Activated gamma-delta T cell treated with Interleukin-2 at 50 U/mL for 16 hours (primary cell): ENCODE results near the gene SLC17A5.
"Not testable (repeated sequence)": the region's sequence is repeated elsewhere in the genome, so short reads cannot be mapped to it uniquely, and the experiment has no call there.

ENCODE experiments used
- DNase-seq: peaks from one replicate; pipeline ENCODE4 v3.0.0-alpha.2; 2020

Gene SLC17A5

DNA sequence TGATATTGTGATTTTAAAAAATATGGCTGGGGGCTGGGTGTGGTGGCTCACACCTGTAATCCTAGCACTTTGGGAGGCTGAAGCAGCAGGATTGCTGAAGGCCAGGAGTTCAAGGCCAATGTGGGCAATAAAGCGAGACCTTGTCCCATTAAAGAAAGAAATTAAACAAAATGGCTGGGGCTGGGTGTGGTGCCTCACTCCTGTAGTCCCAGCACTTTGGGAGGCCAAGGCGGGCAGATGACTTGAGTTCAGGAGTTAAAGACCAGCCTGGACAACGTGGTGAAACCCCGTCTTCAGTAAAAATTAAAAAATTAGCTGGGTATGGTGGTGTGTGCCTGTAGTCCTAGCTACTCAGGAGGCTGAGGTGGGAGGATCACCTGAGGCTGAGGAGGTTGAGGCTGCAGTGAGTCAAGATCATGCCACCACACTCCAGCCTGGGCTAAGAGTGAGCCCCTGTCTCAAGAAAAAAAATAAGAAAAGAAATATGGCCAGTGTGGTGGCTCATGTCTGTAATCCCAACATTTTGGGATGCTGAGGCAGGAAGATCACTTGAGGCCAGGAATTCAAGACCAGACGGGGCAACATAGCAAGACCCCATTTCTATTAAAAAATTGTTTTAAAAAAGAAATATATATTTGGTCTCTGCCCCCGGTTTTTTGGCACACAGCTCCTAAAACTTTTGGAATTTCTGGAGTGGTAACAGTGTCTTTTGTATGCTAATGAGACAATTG is 39.8 kb downstream of the SLC17A5 start:
- no peak for DNase-seq

DNA sequence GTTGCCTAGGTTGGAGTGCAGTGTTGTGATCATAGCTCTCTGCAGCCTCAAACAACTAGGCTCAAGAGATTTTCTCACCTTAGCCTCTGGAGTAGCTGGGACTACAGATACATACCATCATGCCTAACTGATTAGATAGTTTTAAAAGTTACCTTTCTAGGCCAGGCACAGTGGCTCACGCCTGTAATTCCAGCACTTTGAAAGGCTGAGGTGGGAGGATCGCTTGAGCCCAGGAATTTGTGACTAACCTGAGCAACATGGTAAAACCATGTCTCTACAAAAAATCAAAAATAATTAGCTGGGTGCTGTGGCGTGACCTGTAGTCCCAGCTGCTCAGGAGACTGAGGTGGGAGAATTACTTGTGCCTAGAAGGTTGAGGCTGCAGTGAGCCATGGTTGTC is 41.2 kb downstream of the SLC17A5 start:
- DNase-seq = no peak

DNA sequence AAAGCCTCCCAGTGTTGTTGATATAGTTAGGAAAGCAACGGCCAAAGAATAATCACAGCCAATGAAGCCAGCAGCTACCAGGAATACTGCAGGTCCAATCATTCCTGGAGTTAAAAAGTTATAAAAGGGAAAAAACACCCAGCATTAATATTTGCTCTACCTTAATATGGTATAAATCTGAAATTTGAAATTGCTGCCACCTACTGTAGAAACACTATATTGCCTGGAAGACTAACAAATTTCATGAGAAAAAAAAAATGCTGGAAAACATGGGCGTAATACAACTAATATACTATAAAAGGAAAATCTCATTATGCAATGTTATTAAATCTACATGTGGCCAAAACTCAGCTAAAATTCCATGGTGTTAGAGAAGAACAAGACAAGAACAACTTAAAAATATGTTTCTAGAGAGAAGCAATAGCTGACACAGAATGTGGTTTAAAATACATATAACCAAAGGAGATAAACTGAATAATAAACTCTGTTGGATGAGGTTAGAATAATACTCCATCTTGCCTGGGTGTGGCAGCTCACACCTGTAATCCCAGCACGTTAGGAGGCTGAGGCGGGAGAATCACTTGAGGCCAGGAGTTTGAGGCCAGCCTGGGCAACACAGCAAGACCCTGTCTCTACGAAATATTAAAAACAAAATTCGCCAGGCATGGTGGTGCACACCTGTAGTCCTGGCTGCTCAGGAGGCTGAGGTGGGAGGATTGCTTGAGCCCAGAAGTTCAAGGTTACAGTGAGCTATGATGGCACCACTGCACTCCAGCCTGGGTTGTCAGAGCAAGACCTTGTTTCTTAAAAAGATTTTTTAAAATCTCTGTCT is 43.1 kb downstream of the SLC17A5 start:
- no peak for DNase-seq

DNA sequence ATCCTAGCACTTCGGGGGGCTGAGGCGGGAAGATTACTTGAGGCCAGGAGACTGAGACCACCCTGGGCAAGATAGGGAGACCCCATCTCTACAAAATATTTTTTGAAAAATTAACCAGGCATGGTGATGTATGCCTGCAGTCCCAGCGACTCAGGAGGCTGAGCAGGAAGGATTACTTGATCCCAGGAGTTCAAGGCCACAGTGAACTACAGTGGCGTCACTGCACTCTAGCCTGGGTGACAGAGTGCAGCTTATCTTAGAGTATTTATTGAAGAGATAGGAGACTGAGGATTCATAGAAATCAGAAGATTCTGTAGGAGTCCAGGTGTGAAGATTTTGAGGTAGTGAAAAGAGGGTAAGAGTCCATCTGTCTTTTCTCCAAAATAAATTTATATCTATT is 45.0 kb downstream of the SLC17A5 start:
- DNase-seq = no peak

- no peak for DNase-seq
Observed at GRCh38 chr6:73606428-73606827, 47.4 kb downstream of the SLC17A5 start.

- DNase-seq = no peak
Observed at GRCh38 chr6:73604461-73604860, 49.3 kb downstream of the SLC17A5 start.

- no peak for DNase-seq
Observed at GRCh38 chr6:73604020-73604419, 49.8 kb downstream of the SLC17A5 start.

DNA sequence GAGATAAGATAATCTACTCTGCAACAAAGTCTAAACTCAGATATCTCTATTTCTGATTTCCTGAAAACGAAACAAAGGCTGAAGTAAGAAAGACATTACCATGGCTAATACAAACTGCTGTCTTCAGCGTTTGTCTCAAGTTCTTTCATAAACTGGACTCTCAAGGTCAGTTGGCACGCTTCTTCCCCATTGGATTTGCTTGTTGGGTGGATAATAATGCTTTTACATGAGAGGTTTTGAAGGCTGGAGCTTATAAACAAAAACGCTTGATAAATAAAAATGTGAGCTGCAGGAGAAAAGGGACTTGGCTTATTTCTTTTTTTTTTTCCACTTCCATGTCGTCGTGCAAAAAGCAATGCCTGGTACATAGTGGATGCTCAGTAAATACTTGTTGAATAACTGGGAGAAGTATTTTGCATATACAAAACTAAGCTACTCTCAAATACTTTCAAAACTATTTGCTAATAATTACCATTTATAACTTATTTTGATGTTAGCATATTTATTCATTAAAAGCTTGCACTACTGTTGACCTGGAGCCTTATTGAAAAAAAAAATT is 67.3 kb downstream of the SLC17A5 start:
- no peak for DNase-seq

DNA sequence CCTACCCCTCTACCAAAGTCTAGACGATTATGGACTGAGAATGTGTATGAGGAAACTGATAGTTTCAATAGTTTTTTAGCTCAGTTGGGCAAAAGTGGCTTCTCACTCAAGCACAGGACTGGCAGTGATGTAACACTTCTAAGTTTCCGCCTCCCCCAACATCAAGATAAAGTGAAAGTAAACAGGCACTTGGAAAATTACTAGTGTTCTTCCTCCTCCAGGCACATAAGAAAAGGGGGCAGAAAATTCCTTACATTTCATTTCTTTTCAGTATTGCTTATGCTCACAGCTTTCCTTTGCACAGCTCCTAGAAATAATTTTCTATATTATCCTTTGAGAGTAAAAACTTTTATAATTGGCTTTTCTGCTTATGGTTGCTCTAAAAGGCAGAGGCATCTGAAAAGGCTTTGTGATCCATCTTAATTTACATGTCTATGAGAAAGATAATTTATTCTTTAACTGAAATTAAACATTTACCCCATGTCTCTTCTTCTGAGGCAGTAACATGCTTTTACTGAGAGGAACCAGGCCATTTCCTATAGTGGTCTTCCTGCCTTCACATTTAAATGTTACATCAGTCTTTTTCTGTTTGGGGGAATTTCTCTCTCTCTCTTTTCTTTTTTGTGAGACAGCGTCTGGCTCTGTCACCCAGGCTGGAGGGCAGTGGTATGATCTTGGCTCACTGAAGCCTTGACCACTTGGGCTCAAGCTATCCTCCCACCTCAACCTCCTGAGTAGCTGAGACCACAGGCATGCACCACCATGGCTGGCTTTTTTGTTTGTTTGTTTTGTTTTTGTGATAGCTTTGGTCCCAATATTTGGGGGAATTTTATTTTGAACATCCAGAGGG is 68.0 kb downstream of the SLC17A5 start:
- peak; percentile 25 for DNase-seq

DNA sequence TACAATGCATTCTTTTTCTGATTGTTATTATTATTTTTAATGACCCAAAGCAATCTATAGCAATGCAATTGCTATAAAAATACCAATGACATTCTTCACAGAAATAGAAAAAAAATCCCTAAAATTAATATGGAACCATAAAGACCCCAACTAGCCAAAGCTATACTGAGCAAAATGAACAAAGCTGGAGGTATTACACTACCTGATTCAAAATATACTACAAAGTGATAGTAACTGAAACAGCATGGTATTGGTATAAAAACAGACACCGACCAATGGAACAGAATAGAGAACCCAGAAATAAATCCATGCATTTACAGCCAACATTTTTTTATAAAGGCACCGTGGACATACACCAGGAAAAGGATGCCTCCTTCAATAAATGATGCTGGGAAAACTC is 72.5 kb downstream of the SLC17A5 start:
- DNase-seq = no peak

DNA sequence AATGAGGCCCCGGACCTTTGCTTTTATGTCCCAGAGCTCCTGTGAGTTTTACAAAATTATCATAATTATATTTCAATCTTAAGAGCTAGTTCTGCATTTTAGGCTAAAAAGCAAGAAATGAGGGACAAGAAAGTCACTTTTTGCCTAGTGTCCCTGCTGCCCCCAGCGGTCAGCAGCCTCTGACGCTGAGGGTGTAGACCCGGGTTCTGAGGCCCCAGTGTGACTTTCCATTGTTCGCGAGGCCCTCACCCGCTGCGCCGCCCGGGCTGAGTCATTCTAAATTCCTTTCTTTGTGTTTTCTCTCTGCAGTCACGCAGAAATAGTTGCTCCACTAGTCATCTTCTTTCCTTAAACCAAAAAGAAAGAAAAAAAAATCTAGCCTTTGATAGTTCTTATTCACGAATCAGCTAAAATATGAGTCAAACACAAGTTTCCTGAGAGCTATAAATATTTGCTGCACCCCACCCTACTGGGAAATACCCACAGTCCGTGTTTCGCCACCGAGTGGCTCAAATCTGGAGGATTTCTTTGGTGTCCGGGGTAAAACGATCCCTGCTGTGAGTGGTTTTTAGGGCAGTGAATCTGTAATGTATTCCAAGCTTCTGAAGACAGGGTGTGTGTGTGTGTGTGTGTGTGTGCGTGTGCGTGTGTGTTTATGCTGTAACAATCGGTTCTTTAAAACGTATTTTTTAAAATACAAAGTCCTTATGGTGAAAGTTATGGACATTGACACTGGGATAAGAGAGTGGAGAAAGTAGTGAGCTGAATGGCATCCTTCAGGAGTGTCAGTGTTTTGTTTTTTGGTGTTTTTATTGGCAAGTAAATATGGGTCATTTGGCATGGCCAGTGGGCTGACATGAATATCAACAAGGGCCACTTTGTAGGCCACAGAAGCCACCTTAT is 73.3 kb downstream of the SLC17A5 start:
- peak; percentile 54 for DNase-seq

DNA sequence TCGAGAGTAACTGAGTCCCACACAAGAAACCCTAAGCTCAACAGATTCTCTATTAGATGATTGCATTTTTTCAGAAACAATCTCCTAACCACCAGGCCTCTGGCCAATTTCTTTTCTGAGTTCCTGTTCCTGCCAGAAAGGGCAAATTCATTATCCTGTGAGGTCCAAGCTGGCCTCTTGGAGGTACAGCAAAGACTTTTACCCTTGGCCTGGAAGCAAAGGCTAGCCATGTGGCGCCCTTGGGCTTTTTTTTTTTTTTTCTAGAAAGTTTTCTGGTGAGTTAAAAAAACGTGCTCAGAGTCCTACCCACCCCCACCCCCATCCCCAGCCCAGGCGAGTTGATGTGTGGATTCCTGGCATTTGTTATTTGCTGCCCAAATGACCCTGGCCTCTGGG is 73.9 kb downstream of the SLC17A5 start:
- DNase-seq = no peak

- DNase-seq = no peak
Observed at GRCh38 chr6:73579389-73579788, 74.4 kb downstream of the SLC17A5 start.

DNA sequence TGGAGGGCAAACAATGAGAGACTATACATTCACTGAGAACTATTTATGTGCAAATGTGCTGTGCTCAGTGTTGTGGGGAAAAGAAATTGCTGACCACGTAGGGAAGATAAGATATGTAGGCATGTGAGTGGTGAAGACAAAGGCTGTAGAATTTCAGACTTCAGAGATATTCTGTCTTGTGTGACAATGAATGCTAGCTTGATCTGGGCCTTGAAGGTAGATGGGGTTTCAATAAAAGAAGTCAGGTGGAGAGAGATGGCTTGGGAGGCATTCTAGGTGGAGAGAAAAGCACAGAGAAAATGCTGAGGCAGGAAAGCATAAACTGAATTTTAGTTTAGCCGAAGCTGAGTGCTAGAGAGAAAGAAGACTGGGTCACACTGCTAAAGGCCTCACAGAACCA is 76.1 kb downstream of the SLC17A5 start:
- no peak for DNase-seq

DNA sequence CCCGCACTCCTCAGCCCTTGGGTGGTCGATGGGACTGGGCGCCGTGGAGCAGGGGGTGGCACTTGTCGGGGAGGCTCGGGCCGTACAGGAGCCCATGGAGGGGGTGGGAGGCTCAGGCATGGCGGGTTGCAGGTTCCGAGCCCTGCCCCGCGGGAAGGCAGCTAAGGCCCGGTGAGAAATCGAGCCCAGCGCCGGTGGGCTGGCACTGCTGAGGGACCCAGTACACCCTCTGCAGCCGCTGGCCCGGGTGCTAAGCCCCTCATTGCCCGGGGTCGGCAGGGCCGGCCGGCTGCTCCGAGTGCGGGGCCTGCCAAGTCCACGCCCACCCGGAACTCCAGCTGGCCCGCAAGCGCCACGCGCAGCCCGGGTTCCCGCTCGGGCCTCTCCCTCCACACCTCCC is 81.3 kb downstream of the SLC17A5 start:
- DNase-seq = not testable (repeated sequence)

- not testable (repeated sequence) for DNase-seq
Observed at GRCh38 chr6:73571218-73572181, 82.3 kb downstream of the SLC17A5 start.

DNA sequence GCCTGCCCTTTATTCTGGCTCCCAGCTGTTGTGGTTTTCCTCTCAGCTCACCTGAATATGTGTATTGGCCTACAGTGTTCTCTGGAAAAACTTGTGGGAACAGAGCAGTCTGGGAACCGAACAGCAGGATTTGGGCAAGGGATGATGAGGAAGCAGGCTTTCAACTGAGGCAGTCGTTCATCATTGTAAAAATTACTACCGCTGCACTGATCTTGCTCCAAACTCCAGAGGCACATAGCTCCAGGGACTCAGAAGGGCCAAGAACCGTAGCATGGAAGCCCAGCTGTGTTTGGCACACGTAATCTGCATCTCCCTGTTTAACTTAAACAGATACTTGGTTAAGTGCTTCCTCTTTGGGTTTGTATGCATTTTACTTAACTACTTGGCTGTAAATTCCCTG is 84.7 kb downstream of the SLC17A5 start:
- no peak for DNase-seq

- no peak for DNase-seq
Observed at GRCh38 chr6:73566954-73567591, 86.7 kb downstream of the SLC17A5 start.

DNA sequence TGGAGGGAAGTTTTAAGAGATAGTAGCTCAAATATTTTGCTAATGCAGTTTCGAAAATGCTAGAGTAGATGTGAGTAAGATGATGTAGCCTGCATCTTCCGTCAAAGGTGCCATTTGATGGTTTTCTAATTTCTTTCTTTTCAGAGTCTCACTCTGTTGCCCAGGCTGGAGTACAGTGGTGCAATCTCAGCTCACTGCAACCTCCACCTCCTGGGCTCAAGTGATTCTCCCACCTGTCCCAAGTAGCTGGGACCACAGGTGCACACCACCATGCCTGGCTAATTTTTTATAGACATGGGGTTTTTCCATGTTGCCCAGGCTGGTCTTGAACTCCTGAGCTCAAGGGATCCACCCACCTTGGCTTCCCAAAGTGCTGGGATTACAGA is 87.3 kb downstream of the SLC17A5 start:
- not testable (repeated sequence) for DNase-seq

DNA sequence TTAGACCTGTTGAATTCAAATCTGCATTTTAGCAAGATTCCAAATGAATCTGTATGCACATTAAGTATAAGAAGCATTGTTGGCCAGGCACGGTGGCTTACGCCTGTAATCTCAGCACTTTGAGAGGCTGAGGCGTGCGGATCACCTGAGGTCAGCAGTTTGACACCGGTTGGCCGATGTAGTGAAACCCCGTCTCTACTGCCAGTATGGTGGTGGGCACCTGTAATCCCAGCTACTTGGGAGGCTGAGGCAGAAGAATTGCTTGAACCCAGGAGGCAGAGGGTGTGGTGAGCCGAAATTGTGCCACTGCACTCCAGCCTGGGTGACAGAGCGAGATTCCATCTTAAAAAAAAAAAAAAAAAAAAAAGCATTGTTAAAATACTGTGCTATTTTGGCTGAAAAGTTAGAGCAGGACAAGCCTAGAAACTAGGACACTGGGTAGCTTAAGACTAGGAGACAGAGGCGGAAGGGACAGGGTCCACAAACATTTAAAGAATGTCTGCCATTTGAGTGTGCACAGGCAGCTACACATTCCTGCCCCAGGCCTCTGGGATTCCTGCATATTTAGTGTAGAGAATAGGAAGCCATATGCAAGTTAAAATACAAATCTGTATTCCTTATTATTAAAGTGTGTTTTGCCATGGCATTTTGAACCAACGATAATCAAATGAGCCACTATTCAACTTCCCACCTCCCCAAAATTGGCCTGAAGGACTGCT is 87.9 kb downstream of the SLC17A5 start:
- no peak for DNase-seq
